ENCODE data around the gene NPHP4.

DNA sequence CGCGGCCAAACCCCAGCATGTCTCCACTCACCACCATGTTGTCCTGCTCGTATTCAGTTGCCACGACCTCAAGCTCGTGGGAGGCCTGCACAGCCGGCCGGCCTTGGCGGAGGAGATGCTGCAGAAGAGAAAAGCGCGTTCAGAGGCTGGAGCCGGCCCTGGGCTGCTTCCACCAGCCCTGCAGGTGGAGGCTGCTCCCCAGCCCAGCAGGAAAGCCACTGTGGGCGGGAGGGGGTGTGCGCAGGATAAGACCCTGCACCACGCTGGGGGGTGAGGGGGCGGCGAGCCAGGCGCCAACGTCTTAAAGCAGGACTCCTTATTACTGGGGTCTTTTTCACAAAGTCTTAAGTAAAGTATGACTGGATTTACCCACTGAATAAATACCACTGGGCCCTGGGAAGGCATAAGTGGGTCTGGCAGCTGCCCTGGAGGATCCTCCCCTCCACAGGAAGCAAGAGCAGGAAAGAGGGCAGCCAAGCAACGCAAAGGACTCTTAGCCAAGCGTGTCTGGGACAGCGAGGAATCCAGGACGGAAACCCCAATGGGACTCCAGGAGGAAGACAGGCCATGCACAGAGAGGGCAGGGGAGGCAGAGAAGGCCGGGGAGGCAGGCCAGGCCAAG lies 104.8 kb downstream of the NPHP4 start:
- TF ChIP-seq YY1 (IDR thresholded peaks at IDR 0.05) (no peak), SP1 (IDR thresholded peaks at IDR 0.05) (no peak)

All from liver (tissue), 2 donors.